ENCODE measurements around the gene KIF26A. TPM values are rescaled to one million over a fixed set of nuclear protein-coding genes. Genes with fewer than 3 reads are reported as not detected.

The KIF26A gene
- total and polyA plus RNA-seq, 2 donors (not counting 1 experiment from before 2014, with no cell fraction given), result 0.15 TPM; not detected in 1

GRCh38 chr14:104185916-104186495 is 47.6 kb downstream of the KIF26A start:
- Histone ChIP-seq H2AFZ (ENCODE audit: insufficient read depth, low read depth, low read length, poor library complexity, severe bottlenecking) (no peak overlapping the region), H3K4me1 (ENCODE audit: control insufficient read depth in 2 of 2, insufficient read depth in 2 of 2, low read length in 2 of 2) (no peaks in the 10 kb centered on the region), H3K4me3 (ENCODE audit: control extremely low read depth in 1 of 5, extremely low read depth in 1 of 5, insufficient read depth in 1 of 5, low read depth in 2 of 5, low read length in 4 of 5) (no peak overlapping the region), H3K9ac (ENCODE audit: low read length) (no peak overlapping the region), H3K27me3 (replicated peaks in 1 of 4; ENCODE audit: control extremely low read depth in 1 of 4, control insufficient read depth in 3 of 4, insufficient read depth in 4 of 4, low read length in 3 of 4) (no peaks in the 10 kb centered on the region), H3K9me3 (ENCODE audit: control extremely low read depth in 1 of 3, control insufficient read depth in 2 of 3, insufficient read depth in 1 of 3, low read length in 2 of 3) (no peaks in the 10 kb centered on the region), H4K20me1 (ENCODE audit: control insufficient read depth, insufficient read depth, low read length, poor library complexity, severe bottlenecking) (no peaks in the 10 kb centered on the region), H3K4me2 (replicated peaks; ENCODE audit: low read depth, low read length, poor library complexity, severe bottlenecking) (no peak overlapping the region), H3K27ac (ENCODE audit: low read length in 2 of 2) (no peak overlapping the region), H3K36me3 (replicated peaks in 1 of 2; ENCODE audit: control extremely low read depth in 1 of 2, control insufficient read depth in 1 of 2, extremely low read depth in 1 of 2, insufficient read depth in 2 of 2, low read length in 1 of 2) (no peaks in the 10 kb centered on the region), H3K79me2 (ENCODE audit: control insufficient read depth, insufficient read depth, low read length) (no peaks in the 10 kb centered on the region)
- intact Hi-C loops (cut with micrococcal nuclease), result no loop called here
- ATAC-seq (ENCODE audit: low read depth), result no peak
- Mint-ChIP-seq H3K4me3 (no peak overlapping the region), H3K27me3 (no peaks in the 10 kb centered on the region), H3K27ac (no peak overlapping the region), H3K9me3 (ENCODE audit: insufficient read depth) (no peaks in the 10 kb centered on the region), H3K4me1 (no peaks in the 10 kb centered on the region)
- no peak for DNase-seq
- ChIA-PET POLR2A (no interaction called here), CTCF (no interaction called here)
- WGBS (ENCODE audit: insufficient coverage), result 86% methylated on average over 16 of the region's 16 CpGs
- TF ChIP-seq CTCF (IDR thresholded peaks at IDR 0.05) (no peak), EZH2 (IDR thresholded peaks at IDR 0.05; ENCODE audit: borderline replicate concordance, insufficient read depth, low read depth, low read length, poor library complexity, severe bottlenecking) (no peak)

- H3K4me2 ChIP-seq (replicated peaks; ENCODE audit: low read depth, low read length, poor library complexity, severe bottlenecking), result no peak overlapping the region
- TF ChIP-seq EZH2 (IDR thresholded peaks at IDR 0.05; ENCODE audit: borderline replicate concordance, insufficient read depth, low read depth, low read length, poor library complexity, severe bottlenecking) (no peak), CTCF (IDR thresholded peaks at IDR 0.05) (no peak)
- no peaks in the 10 kb centered on the region for H3K36me3 ChIP-seq (replicated peaks in 1 of 2; ENCODE audit: control extremely low read depth in 1 of 2, control insufficient read depth in 1 of 2, extremely low read depth in 1 of 2, insufficient read depth in 2 of 2, low read length in 1 of 2)
- H3K4me1 Mint-ChIP-seq, result no peaks in the 10 kb centered on the region
- H3K4me3 Mint-ChIP-seq, result no peak overlapping the region
- no peaks in the 10 kb centered on the region for H3K4me1 ChIP-seq (ENCODE audit: control insufficient read depth in 2 of 2, insufficient read depth in 2 of 2, low read length in 2 of 2)
- intact Hi-C loops (cut with micrococcal nuclease), result no loop called here
- H3K27me3 ChIP-seq (replicated peaks in 1 of 4; ENCODE audit: control extremely low read depth in 1 of 4, control insufficient read depth in 3 of 4, insufficient read depth in 4 of 4, low read length in 3 of 4), result no peaks in the 10 kb centered on the region
- no peak overlapping the region for H3K4me3 ChIP-seq (ENCODE audit: control extremely low read depth in 1 of 5, extremely low read depth in 1 of 5, insufficient read depth in 1 of 5, low read depth in 2 of 5, low read length in 4 of 5)
- ChIA-PET CTCF (no interaction called here), POLR2A (no interaction called here)
- ATAC-seq (ENCODE audit: low read depth) (no peak), DNase-seq (no peak)
- no peaks in the 10 kb centered on the region for H3K79me2 ChIP-seq (ENCODE audit: control insufficient read depth, insufficient read depth, low read length)
- no peak overlapping the region for H2AFZ ChIP-seq (ENCODE audit: insufficient read depth, low read depth, low read length, poor library complexity, severe bottlenecking)
- no peaks in the 10 kb centered on the region for H3K27me3 Mint-ChIP-seq
- H3K9me3 ChIP-seq (ENCODE audit: control extremely low read depth in 1 of 3, control insufficient read depth in 2 of 3, insufficient read depth in 1 of 3, low read length in 2 of 3), result no peaks in the 10 kb centered on the region
- no peak overlapping the region for H3K9ac ChIP-seq (ENCODE audit: low read length)
- H3K27ac Mint-ChIP-seq, result no peak overlapping the region
- H3K9me3 Mint-ChIP-seq (ENCODE audit: insufficient read depth), result no peaks in the 10 kb centered on the region
- 94% methylated on average over 2 of the region's 12 CpGs for WGBS (ENCODE audit: insufficient coverage)
- H4K20me1 ChIP-seq (ENCODE audit: control insufficient read depth, insufficient read depth, low read length, poor library complexity, severe bottlenecking), result no peaks in the 10 kb centered on the region
- no peak overlapping the region for H3K27ac ChIP-seq (ENCODE audit: low read length in 2 of 2)
Observed at GRCh38 chr14:104186575-104186974, 48.2 kb downstream of the KIF26A start.
